Measurements from ENCODE around the gene SALL1. TPM values are rescaled to one million over a fixed set of nuclear protein-coding genes. Genes with fewer than 3 reads are reported as not detected.

SALL1 gene
- total RNA-seq, 1 experiment from 2014 or later, result not detected

DNA sequence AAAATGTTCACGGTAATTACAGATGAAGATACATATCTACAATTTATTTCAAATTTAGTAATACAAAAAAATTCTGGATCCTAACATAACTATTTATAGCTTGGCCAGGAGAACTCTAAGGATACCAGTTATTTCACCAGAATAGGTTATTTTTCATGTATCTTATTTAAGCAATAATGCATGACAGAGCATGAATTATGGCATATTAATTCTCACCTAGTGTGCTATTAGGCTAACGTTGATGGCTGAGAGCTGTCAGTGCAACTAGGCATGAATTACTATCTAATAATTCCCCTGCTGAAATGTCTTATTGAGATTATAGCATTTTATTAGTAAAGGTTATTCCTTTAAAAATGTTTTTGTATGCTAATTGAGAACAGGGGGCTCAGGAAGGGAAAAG lies 44.5 kb downstream of the SALL1 start:
- no peak overlapping the region for H3K4me3 Mint-ChIP-seq (ENCODE audit: low read depth, unreplicated experiment)
- H3K9me3 Mint-ChIP-seq (ENCODE audit: low read depth, unreplicated experiment), result no peaks in the 10 kb centered on the region
- DNase-seq, result no peak
- H3K36me3 Mint-ChIP-seq (ENCODE audit: insufficient read depth, unreplicated experiment), result no peaks in the 10 kb centered on the region
- no TSS peak for BruUV-seq (replicated peaks)
- CTCF ChIA-PET, result interaction anchor here (1.0 kb wide), 1 partner anchor 10 kb away, joined by 3 read pairs; no protein-coding TSS in a partner anchor
- peaks cover 96% of the 10 kb centered on the region for H3K27me3 Mint-ChIP-seq (ENCODE audit: unreplicated experiment)
- H3K27ac Mint-ChIP-seq (ENCODE audit: unreplicated experiment), result no peak overlapping the region
- intact Hi-C loops (cut with micrococcal nuclease; ENCODE audit: unreplicated experiment), result no loop called here
- H3K4me1 Mint-ChIP-seq (ENCODE audit: low read depth, unreplicated experiment), result no peaks in the 10 kb centered on the region
- TF ChIP-seq CTCF (IDR thresholded peaks at IDR 0.05; ENCODE audit: unreplicated experiment), result no peak

DNA sequence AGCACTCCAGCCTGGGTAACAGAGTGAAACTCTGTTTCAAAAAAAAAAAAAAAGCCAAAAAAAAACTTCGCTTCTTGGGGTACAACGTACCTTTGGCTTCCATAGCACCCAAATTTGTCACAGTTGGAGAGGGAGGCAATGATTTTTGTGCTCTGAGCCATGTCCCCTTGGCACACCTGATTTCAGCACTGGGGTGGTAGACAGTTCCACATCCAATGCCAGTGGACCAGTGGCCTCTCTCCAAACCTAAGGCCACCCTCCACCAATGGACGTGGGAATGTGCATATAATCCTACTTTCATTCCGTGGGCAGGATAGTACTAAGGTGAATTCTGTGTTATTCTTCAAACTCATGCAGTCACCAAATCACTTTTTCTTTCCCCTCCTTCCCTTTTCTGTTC lies 47.5 kb downstream of the SALL1 start:
- DNase-seq, result no peak
- H3K27me3 Mint-ChIP-seq (ENCODE audit: unreplicated experiment), result peaks cover 96% of the 10 kb centered on the region
- H3K27ac Mint-ChIP-seq (ENCODE audit: unreplicated experiment), result no peak overlapping the region
- no peaks in the 10 kb centered on the region for H3K36me3 Mint-ChIP-seq (ENCODE audit: insufficient read depth, unreplicated experiment)
- no peak overlapping the region for H3K4me3 Mint-ChIP-seq (ENCODE audit: low read depth, unreplicated experiment)
- H3K4me1 Mint-ChIP-seq (ENCODE audit: low read depth, unreplicated experiment), result no peaks in the 10 kb centered on the region
- CTCF ChIA-PET, result no interaction called here
- BruUV-seq (replicated peaks), result no TSS peak
- H3K9me3 Mint-ChIP-seq (ENCODE audit: low read depth, unreplicated experiment), result no peaks in the 10 kb centered on the region
- intact Hi-C loops (cut with micrococcal nuclease; ENCODE audit: unreplicated experiment), result no loop called here
- no peak for TF ChIP-seq CTCF (IDR thresholded peaks at IDR 0.05; ENCODE audit: unreplicated experiment)

DNA sequence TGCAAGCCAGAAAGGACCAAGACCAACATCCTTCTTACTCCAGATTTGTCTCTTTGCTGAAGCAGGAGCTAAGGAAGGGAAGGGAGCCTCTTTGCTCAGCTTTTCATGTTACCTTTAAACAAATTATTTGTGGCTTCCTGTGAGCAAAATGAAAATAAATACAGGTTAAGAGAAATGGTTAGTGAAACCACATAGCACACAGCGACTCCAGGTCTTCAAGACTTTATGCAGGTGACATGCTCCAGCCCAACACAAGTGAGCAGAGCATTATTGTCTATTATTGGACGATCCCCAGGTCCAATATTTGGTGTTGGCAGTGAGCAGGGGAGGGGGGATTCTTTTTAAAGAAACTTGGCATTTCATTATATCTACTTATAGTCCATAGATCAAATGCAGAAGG lies 53.3 kb downstream of the SALL1 start:
- Mint-ChIP-seq H3K27me3 (ENCODE audit: unreplicated experiment) (peaks cover 89% of the 10 kb centered on the region), H3K9me3 (ENCODE audit: low read depth, unreplicated experiment) (no peaks in the 10 kb centered on the region)

DNA sequence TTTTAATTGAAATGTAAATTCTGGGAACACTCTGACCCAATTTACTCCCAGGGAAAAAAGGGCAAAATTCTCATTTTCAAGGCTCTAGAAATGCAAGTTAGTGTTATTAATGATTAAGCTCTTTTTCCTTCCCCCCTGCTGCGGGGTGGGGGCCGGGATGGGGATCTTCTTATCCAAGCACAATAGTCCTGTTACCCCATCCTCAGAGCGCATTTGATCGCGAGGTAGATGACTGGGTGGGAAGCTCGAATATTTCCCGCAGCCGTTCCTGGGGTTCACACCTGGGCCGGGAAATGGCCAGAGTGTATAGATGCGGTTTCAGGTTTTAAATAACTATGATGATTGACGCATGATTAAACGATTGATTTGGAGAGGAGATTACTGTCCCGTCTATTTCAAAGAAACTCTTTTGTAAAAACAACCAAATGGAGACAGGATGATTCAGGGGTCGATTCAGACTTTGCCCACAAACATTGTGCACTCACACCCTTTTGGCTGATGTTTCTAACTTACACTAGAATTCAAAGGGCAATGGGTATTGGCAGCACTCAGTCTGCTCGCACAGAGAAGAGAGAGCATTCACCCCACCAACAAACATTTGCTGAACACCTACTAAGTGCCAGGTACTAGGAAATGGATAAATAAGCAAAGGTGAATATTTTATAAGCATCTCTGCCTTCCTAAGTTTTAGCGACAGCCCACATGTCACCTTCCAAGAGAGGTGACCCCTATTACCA lies 55.0 kb downstream of the SALL1 start:
- CTCF ChIA-PET, result interaction anchor here (0.5 to 0.6 kb wide), 3 partner anchors 38 to 1508 kb away, joined by 3 to 4 read pairs (median 3); no protein-coding TSS in a partner anchor
- no TSS peak for BruUV-seq (replicated peaks)
- no peak overlapping the region for H3K4me3 Mint-ChIP-seq (ENCODE audit: low read depth, unreplicated experiment)
- intact Hi-C loops (cut with micrococcal nuclease; ENCODE audit: unreplicated experiment), result no loop called here
- TF ChIP-seq CTCF (IDR thresholded peaks at IDR 0.05; ENCODE audit: unreplicated experiment), result no peak
- peaks cover 4% of the 10 kb centered on the region for H3K9me3 Mint-ChIP-seq (ENCODE audit: low read depth, unreplicated experiment)
- peaks cover 89% of the 10 kb centered on the region for H3K27me3 Mint-ChIP-seq (ENCODE audit: unreplicated experiment)
- no peak overlapping the region for H3K27ac Mint-ChIP-seq (ENCODE audit: unreplicated experiment)
- no peaks in the 10 kb centered on the region for H3K36me3 Mint-ChIP-seq (ENCODE audit: insufficient read depth, unreplicated experiment)
- DNase-seq, result no peak
- H3K4me1 Mint-ChIP-seq (ENCODE audit: low read depth, unreplicated experiment), result no peaks in the 10 kb centered on the region

More for the DNA sequence above, 53.3 kb downstream of the SALL1 start:
- Mint-ChIP-seq H3K4me1 (ENCODE audit: low read depth, unreplicated experiment) (no peaks in the 10 kb centered on the region), H3K27ac (ENCODE audit: unreplicated experiment) (no peak overlapping the region), H3K36me3 (ENCODE audit: insufficient read depth, unreplicated experiment) (no peaks in the 10 kb centered on the region), H3K4me3 (ENCODE audit: low read depth, unreplicated experiment) (no peak overlapping the region)
- BruUV-seq (replicated peaks), result no TSS peak
- no peak for DNase-seq
- intact Hi-C loops (cut with micrococcal nuclease; ENCODE audit: unreplicated experiment), result no loop called here
- TF ChIP-seq CTCF (IDR thresholded peaks at IDR 0.05; ENCODE audit: unreplicated experiment), result no peak
- CTCF ChIA-PET, result no interaction called here
